ENCODE measurements around the gene LPP. TPM values are rescaled to one million over a fixed set of nuclear protein-coding genes. Genes with fewer than 3 reads are reported as not detected.

LPP gene
- total and polyA plus RNA-seq, 9 of the 15 experiments (the other 6 are each of a cell fraction or from before 2014, with no cell fraction given), result 0.07 to 0.18 TPM; not detected in 7

DNA sequence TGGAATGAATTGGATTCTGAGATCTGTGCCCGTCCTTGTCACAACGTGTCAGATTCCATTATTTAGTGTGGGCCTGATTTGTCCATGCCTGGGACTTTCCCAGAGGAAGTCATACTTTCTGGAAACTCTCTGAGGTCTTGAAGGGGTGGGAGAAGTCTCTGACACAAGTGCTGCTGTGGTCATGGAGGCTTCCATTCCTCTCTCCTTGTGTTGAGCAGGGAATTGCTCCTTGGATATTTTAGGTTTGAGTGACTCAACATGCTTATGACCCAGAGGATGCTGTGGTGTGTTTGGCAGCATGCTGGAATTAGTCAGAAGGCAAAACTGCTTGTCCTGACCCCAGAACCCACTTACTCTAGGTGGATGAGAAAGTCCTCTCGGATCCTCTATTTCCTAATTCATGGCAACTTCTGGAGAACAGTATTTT is 132.1 kb downstream of the LPP start:
- Histone ChIP-seq H3K4me2 (ENCODE audit: insufficient read depth, low read length) (no peak overlapping the region), H3K36me3 (ENCODE audit: control insufficient read depth, insufficient read depth, low read length) (no peaks in the 10 kb centered on the region), H3K79me2 (ENCODE audit: control insufficient read depth, insufficient read depth, low read length) (no peaks in the 10 kb centered on the region), H3K4me1 (replicated peaks in 1 of 2; ENCODE audit: control insufficient read depth in 2 of 2, insufficient read depth in 2 of 2, low read length in 2 of 2) (no peaks in the 10 kb centered on the region), H2AFZ (ENCODE audit: low read depth, low read length) (no peak overlapping the region), H3K9ac (ENCODE audit: insufficient read depth in 1 of 2, low read depth in 2 of 2, low read length in 2 of 2) (no peak overlapping the region), H3K4me3 (no peak overlapping the region), H4K20me1 (replicated peaks; ENCODE audit: control insufficient read depth, insufficient read depth, low read length) (no peaks in the 10 kb centered on the region), H3K9me1 (ENCODE audit: control insufficient read depth, insufficient read depth, low read length) (no peaks in the 10 kb centered on the region), H3K27me3 (ENCODE audit: control insufficient read depth in 2 of 2, insufficient read depth in 2 of 2, low read length in 2 of 2) (no peaks in the 10 kb centered on the region), H3K9me3 (replicated peaks; ENCODE audit: control insufficient read depth, insufficient read depth, low read depth, low read length) (no peaks in the 10 kb centered on the region), H3K27ac (ENCODE audit: extremely low read depth, low read depth, low read length) (no peak overlapping the region)
- 2% methylated on average over 3 of the region's 3 CpGs for WGBS (ENCODE audit: insufficient coverage, low coverage, missing lambda C conversion rate)
- POLR2A ChIA-PET, result no interaction called here
- BruUV-seq (replicated peaks), result no TSS peak
- DNase-seq (ENCODE audit: extremely low read depth in 1 of 4, low spot score in 3 of 4) (no peak), ATAC-seq (no peak), FAIRE-seq (no peak)
- CTCF ChIA-PET (ENCODE audit: low intra/inter-chr PET ratio), result no interaction called here
- in situ Hi-C loops (cut with MboI), result no loop called here
- intact Hi-C loops (cut with micrococcal nuclease), result no loop called here
- TF ChIP-seq, protein P1, sequence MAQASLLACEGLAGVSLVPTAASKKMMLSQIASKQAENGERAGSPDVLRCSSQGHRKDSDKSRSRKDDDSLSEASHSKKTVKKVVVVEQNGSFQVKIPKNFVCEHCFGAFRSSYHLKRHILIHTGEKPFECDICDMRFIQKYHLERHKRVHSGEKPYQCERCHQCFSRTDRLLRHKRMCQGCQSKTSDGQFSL (CRISPR knock-in tag; IDR thresholded peaks at IDR 0.05), result no peak
- TF ChIP-seq, protein P1 (tag; IDR thresholded peaks at IDR 0.05), result no peak
- TF ChIP-seq ZNF41 (CRISPR knock-in tag; conservative IDR thresholded peaks at IDR 0.05), result no peak
- TF ChIP-seq PRMT5 (CRISPR knock-in tag; IDR thresholded peaks at IDR 0.05), result no peak
- TF ChIP-seq ETV6 (IDR thresholded peaks at IDR 0.05; ENCODE audit: borderline replicate concordance in 1 of 2, low read depth in 2 of 2, low read length in 1 of 2), result no peak
- no peak for TF ChIP-seq ETV6 (CRISPR knock-in tag; IDR thresholded peaks at IDR 0.05; ENCODE audit: borderline replicate concordance)
- TF ChIP-seq, protein P2, sequence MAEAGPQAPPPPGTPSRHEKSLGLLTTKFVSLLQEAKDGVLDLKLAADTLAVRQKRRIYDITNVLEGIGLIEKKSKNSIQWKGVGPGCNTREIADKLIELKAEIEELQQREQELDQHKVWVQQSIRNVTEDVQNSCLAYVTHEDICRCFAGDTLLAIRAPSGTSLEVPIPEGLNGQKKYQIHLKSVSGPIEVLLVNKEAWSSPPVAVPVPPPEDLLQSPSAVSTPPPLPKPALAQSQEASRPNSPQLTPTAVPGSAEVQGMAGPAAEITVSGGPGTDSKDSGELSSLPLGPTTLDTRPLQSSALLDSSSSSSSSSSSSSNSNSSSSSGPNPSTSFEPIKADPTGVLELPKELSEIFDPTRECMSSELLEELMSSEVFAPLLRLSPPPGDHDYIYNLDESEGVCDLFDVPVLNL (CRISPR knock-in tag; IDR thresholded peaks at IDR 0.05; ENCODE audit: low read depth), result no peak
- TF ChIP-seq MCM3 (IDR thresholded peaks at IDR 0.05), result no peak
- no peak for TF ChIP-seq POLR2B (IDR thresholded peaks at IDR 0.05; ENCODE audit: low read depth, partially characterized antibody)
- TF ChIP-seq NR3C1 (CRISPR knock-in tag; IDR thresholded peaks at IDR 0.05), result no peak
- TF ChIP-seq GATA2 (CRISPR knock-in tag; IDR thresholded peaks at IDR 0.05), result no peak
- TF ChIP-seq TAF1 (IDR thresholded peaks at IDR 0.05; ENCODE audit: control insufficient read depth, extremely low read depth, insufficient read depth, low read length, severe bottlenecking), result no peak
- no peak for TF ChIP-seq BCOR (IDR thresholded peaks at IDR 0.05)
- TF ChIP-seq ELF1 (tag; IDR thresholded peaks at IDR 0.05), result no peak
- no peak for TF ChIP-seq ZNF830 (CRISPR knock-in tag; IDR thresholded peaks at IDR 0.05)

Measured in K562 (cell line).